HCT116 (cell line): ENCODE measurements around the gene SLC25A17. TPM values are rescaled to one million over a fixed set of nuclear protein-coding genes. Genes with fewer than 3 reads are reported as not detected.
"Not testable (repeated sequence)": the region's sequence is repeated elsewhere in the genome, so short reads cannot be mapped to it uniquely, and the experiment has no call there.

ENCODE experiments used
- ATAC-seq: fragments of 200-7000 bp; cut with Tn5 transposase; 2 replicates; pipeline ENCODE4 v1.9.1; 2020; ENCODE audit warnings: mild to moderate bottlenecking, moderate library complexity
- BruUV-seq: library from RNA; stranded (reverse); fragments of 400-500 nt; replicated peaks from 2 replicates; lab custom pipeline; 2021; lab: Mats Ljungman, UMichigan
- CTCF ChIA-PET: fragments of 300-600 bp; sonication (Branson Sonifier 250); formaldehyde crosslinking; loops from one replicate; lab custom pipeline; 2021; ENCODE audit warnings: antibody characterized with exemption; lab: Charles Lee
- POLR2A ChIA-PET: fragments of 300-600, 350-600 bp; sonication (Branson Sonifier 250); formaldehyde crosslinking; loops from one replicate; lab custom pipeline; 2021; ENCODE audit warnings: antibody characterized with exemption; lab: Charles Lee
- RAD21 ChIA-PET, 2 experiments: fragments of 300-600 bp; sonication (Branson Sonifier 250); formaldehyde crosslinking; loops; one replicate each; lab custom pipeline; 2023; ENCODE audit warnings: low total read pairs in 2 of 2; ENCODE audit not compliant: uncharacterized antibody in 2 of 2, unreplicated experiment in 2 of 2, low non-redundant PET in 1 of 2; lab: Charles Lee
- DNase-seq: peaks from one replicate; pipeline ENCODE4 v3.0.0-alpha.2; 2010; ENCODE audit warnings: low read depth, low spot score
- H2AFZ ChIP-seq: fragments of 200-600 bp; shearing (Covaris generic), sonication (generic); 2 replicates; pipeline ENCODE4 v1.6.1; 2017; ENCODE audit warnings: low read depth, mixed run types, mixed read lengths, antibody characterized with exemption, low read length; ENCODE audit not compliant: poor library complexity, severe bottlenecking
- H3K27ac ChIP-seq: 2 replicates; pipeline ENCODE4 v1.5.1; 2012; ENCODE audit warnings: low read depth, low read length
- H3K27me3 ChIP-seq: fragments of 200-600 bp; sonication (generic); 2 replicates; pipeline ENCODE4 v1.6.1; 2016; ENCODE audit warnings: mixed run types, low read length, mixed read lengths; ENCODE audit not compliant: insufficient read depth
- H3K36me3 ChIP-seq, 2 experiments: fragments of 200-500 bp in 1 of 2; fragments of 200-600 bp in 1 of 2; sonication (Bioruptor generic) in 1 of 2; sonication (generic) in 1 of 2; 2 replicates each; pipeline versions ENCODE4 v1.5.1 to v1.6.1; 2014 to 2016; ENCODE audit warnings: low read length in 2 of 2, inconsistent platforms in 1 of 2, mixed read lengths in 1 of 2, mixed run types in 1 of 2; ENCODE audit not compliant: insufficient read depth in 2 of 2, control insufficient read depth in 1 of 2
- H3K4me1 ChIP-seq, 2 experiments: fragments of 200-600 bp in 1 of 2; sonication (generic) in 1 of 2; 2 replicates each; pipeline versions ENCODE4 v1.5.1 to v1.6.1; 2012 to 2017; ENCODE audit warnings: low read length in 2 of 2, inconsistent platforms in 1 of 2, mild to moderate bottlenecking in 1 of 2, mixed read lengths in 1 of 2, mixed run types in 1 of 2, moderate library complexity in 1 of 2; ENCODE audit not compliant: insufficient read depth in 2 of 2, control insufficient read depth in 1 of 2
- H3K4me2 ChIP-seq: fragments of 200-600 bp; sonication (generic); 2 replicates; pipeline ENCODE4 v1.6.1; 2017; ENCODE audit warnings: mixed run types, low read length, mixed read lengths
- H3K4me3 ChIP-seq, 2 experiments: fragments of 200-600 bp in 1 of 2; sonication (generic) in 1 of 2; replicated peaks in 1 of 2; 2 replicates each; pipeline ENCODE4 v1.5.1; 2011 to 2016; ENCODE audit warnings: low read length in 2 of 2, control low read depth in 1 of 2, low read depth in 1 of 2, mild to moderate bottlenecking in 1 of 2, mixed read lengths in 1 of 2, mixed run types in 1 of 2
- H3K79me2 ChIP-seq: fragments of 200-600 bp; sonication (generic); 2 replicates; pipeline ENCODE4 v1.6.1; 2017; ENCODE audit warnings: mild to moderate bottlenecking, mixed run types, low read length, moderate library complexity, mixed read lengths; ENCODE audit not compliant: insufficient read depth
- H3K9ac ChIP-seq: fragments of 200-600 bp; sonication (generic); 2 replicates; pipeline ENCODE4 v1.6.1; 2016; ENCODE audit warnings: low read length, mixed read lengths
- H3K9me2 ChIP-seq: fragments of 200-600 bp; sonication (generic), shearing (Covaris generic); 2 replicates; pipeline ENCODE4 v1.6.1; 2017; ENCODE audit warnings: mixed run types, mild to moderate bottlenecking, moderate library complexity; ENCODE audit not compliant: insufficient read depth
- H3K9me3 ChIP-seq, 2 experiments: fragments of 200-500 bp in 1 of 2; fragments of 200-600 bp in 1 of 2; sonication (Bioruptor generic) in 1 of 2; sonication (generic) in 1 of 2; 2 replicates each; pipeline ENCODE4 v1.6.1; 2014 to 2017; ENCODE audit warnings: low read length in 2 of 2, mixed read lengths in 2 of 2, inconsistent platforms in 1 of 2, low read depth in 1 of 2, mild to moderate bottlenecking in 1 of 2, mixed run types in 1 of 2, moderate library complexity in 1 of 2; ENCODE audit not compliant: control insufficient read depth in 1 of 2, insufficient read depth in 1 of 2
- H4K20me1 ChIP-seq: fragments of 200-600 bp; sonication (generic), shearing (Covaris generic); 2 replicates; pipeline ENCODE4 v1.6.1; 2017; ENCODE audit warnings: mixed run types, mild to moderate bottlenecking, moderate library complexity; ENCODE audit not compliant: insufficient read depth
- CBX3 ChIP-seq: IDR thresholded peaks from 2 replicates; pipeline ENCODE4 v1.6.1; 2012; ENCODE audit warnings: low read depth
- CEBPB ChIP-seq: IDR thresholded peaks from 2 replicates; pipeline ENCODE4 v1.6.1; 2012; ENCODE audit warnings: low read depth
- EGR1 ChIP-seq: IDR thresholded peaks from 2 replicates; pipeline ENCODE4 v1.6.1; 2012; ENCODE audit warnings: low read depth
- EZH2phosphoT487 ChIP-seq: fragments of 200-600 bp; IDR thresholded peaks from 2 replicates; pipeline ENCODE4 v1.6.1; 2018; ENCODE audit warnings: antibody characterized with exemption, borderline replicate concordance
- FOSL1 ChIP-seq: IDR thresholded peaks from 2 replicates; pipeline ENCODE4 v1.6.1; 2012; ENCODE audit warnings: low read depth
- POLR2A ChIP-seq: IDR thresholded peaks from 2 replicates; pipeline ENCODE4 v1.7.0; 2011; ENCODE audit warnings: borderline replicate concordance; ENCODE audit not compliant: insufficient read depth, insufficient read length; ENCODE audit errors: extremely low read depth
- RAD21 ChIP-seq: IDR thresholded peaks from 2 replicates; pipeline ENCODE4 v1.6.1; 2012; ENCODE audit warnings: low read depth, mild to moderate bottlenecking
- SP1 ChIP-seq: IDR thresholded peaks from 2 replicates; pipeline ENCODE4 v1.6.1; 2012; ENCODE audit warnings: low read depth
- YY1 ChIP-seq: IDR thresholded peaks from 2 replicates; pipeline ENCODE4 v1.6.1; 2011; ENCODE audit warnings: low read length, low read depth, moderate library complexity, mild to moderate bottlenecking; ENCODE audit not compliant: insufficient replicate concordance; ENCODE audit errors: extremely low read depth
- ZFX ChIP-seq: fragments of 450-650 bp; IDR thresholded peaks from 2 replicates; pipeline ENCODE4 v1.6.1; 2017
- ZNF274 ChIP-seq: fragments of 200-500 bp; sonication (Bioruptor generic); IDR thresholded peaks from 2 replicates; pipeline ENCODE4 v1.6.1; 2014; ENCODE audit warnings: mild to moderate bottlenecking, low read depth, low read length, inconsistent platforms
- intact Hi-C: fragments of 100-400 bp; cut with micrococcal nuclease; formaldehyde crosslinking; loops from 2 replicates; pipeline ENCODE4 v1.10.0; 2022
- total RNA-seq: library from RNA; stranded (reverse); gene quantifications from one replicate; pipeline ENCODE4 v1.2.1, GENCODE V29; 2021; ENCODE audit not compliant: unreplicated experiment
- TF ChIP-seq, protein P1 (sequence below): IDR thresholded peaks from 2 replicates; pipeline ENCODE4 v1.6.1; 2012
- TF ChIP-seq, protein P2 (sequence below): IDR thresholded peaks from 2 replicates; pipeline ENCODE4 v1.6.1; 2011; ENCODE audit warnings: mild to moderate bottlenecking, low read length, moderate library complexity; ENCODE audit not compliant: insufficient replicate concordance; ENCODE audit errors: extremely low read depth

SLC25A17 gene
- total RNA-seq, 1 experiment from 2014 or later, result 16.6 TPM

GRCh38 chr22:40829131-40829530 lies 10.0 kb upstream of the SLC25A17 start (continued):
- TF ChIP-seq EZH2phosphoT487, result no peak
- no peak for TF ChIP-seq EGR1
- TF ChIP-seq RAD21, result no peak
- no peak for TF ChIP-seq CEBPB

GRCh38 chr22:40826984-40827741 lies 8.0 kb upstream of the SLC25A17 start:
- Histone ChIP-seq H3K27ac (no peak overlapping the region), H3K9me3 (no peaks in the 10 kb centered on the region), H3K36me3 (peaks cover 24 to 48% of the 10 kb centered on the region in 2 experiments), H3K9ac (no peak overlapping the region), H4K20me1 (no peaks in the 10 kb centered on the region), H3K4me1 (peaks cover 0 to 3% of the 10 kb centered on the region in 2 experiments; a peak in 1 of 4 replicates), H2AFZ (no peak overlapping the region), H3K27me3 (no peaks in the 10 kb centered on the region), H3K4me2 (no peak overlapping the region), H3K4me3 (no peak overlapping the region), H3K79me2 (peaks cover 21% of the 10 kb centered on the region), H3K9me2 (no peaks in the 10 kb centered on the region)
- DNase-seq, result no peak
- intact Hi-C loops, result no loop called here
- RAD21 ChIA-PET, result no interaction called here
- ATAC-seq, result no peak
- CTCF ChIA-PET, result no interaction called here
- TF ChIP-seq ZFX (no peak), EZH2phosphoT487 (no peak), CBX3 (no peak), POLR2A (no peak), EGR1 (no peak), ZNF274 (no peak), SP1 (no peak), YY1 (no peak), FOSL1 (no peak)
- TF ChIP-seq, protein P1, sequence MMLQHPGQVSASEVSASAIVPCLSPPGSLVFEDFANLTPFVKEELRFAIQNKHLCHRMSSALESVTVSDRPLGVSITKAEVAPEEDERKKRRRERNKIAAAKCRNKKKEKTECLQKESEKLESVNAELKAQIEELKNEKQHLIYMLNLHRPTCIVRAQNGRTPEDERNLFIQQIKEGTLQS, result no peak
- TF ChIP-seq, protein P2, sequence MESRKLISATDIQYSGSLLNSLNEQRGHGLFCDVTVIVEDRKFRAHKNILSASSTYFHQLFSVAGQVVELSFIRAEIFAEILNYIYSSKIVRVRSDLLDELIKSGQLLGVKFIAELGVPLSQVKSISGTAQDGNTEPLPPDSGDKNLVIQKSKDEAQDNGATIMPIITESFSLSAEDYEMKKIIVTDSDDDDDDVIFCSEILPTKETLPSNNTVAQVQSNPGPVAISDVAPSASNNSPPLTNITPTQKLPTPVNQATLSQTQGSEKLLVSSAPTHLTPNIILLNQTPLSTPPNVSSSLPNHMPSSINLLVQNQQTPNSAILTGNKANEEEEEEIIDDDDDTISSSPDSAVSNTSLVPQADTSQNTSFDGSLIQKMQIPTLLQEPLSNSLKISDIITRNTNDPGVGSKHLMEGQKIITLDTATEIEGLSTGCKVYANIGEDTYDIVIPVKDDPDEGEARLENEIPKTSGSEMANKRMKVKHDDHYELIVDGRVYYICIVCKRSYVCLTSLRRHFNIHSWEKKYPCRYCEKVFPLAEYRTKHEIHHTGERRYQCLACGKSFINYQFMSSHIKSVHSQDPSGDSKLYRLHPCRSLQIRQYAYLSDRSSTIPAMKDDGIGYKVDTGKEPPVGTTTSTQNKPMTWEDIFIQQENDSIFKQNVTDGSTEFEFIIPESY, result no peak
- no TSS peak for BruUV-seq
- POLR2A ChIA-PET, result no interaction called here

GRCh38 chr22:40826292-40826691 lies 7.1 kb upstream of the SLC25A17 start:
- ATAC-seq, CTCF ChIA-PET: not testable (repeated sequence)
- H3K36me3 ChIP-seq, result peaks cover 21 to 43% of the 10 kb centered on the region in 2 experiments

More at GRCh38 chr22:40826292-40826691, 7.1 kb upstream of the SLC25A17 start:
- H3K9me3 ChIP-seq, intact Hi-C loops, H3K4me3 ChIP-seq, H3K4me1 ChIP-seq, RAD21 ChIA-PET, H3K27ac ChIP-seq, H3K9me2 ChIP-seq, DNase-seq, POLR2A ChIA-PET, H3K27me3 ChIP-seq, H4K20me1 ChIP-seq, H3K9ac ChIP-seq, H3K4me2 ChIP-seq, H2AFZ ChIP-seq: not testable (repeated sequence)
- TSS peak; percentile 83 for BruUV-seq
- H3K79me2 ChIP-seq, result peaks cover 18% of the 10 kb centered on the region
